Activated CD4-positive, alpha-beta T cell treated with anti-CD3 and anti-CD28 coated beads for 48 hours (primary cell): ENCODE data around the gene CTNNB1.

Source experiments
- DNase-seq: peaks from one replicate; pipeline ENCODE4 v3.0.0-alpha.2; 2020

CTNNB1 gene

GRCh38 chr3:41220906-41221677 is 21.8 kb downstream of the CTNNB1 start:
- DNase-seq: no peak

GRCh38 chr3:41222012-41222411 is 22.7 kb downstream of the CTNNB1 start:
- DNase-seq: no peak

GRCh38 chr3:41222501-41222900 is 23.2 kb downstream of the CTNNB1 start:
- no peak for DNase-seq

- DNase-seq: no peak
Observed at GRCh38 chr3:41223078-41223477, 23.8 kb downstream of the CTNNB1 start.

- no peak for DNase-seq
Observed at GRCh38 chr3:41223691-41224090, 24.4 kb downstream of the CTNNB1 start.

GRCh38 chr3:41224120-41224806 is 25.0 kb downstream of the CTNNB1 start:
- DNase-seq: no peak

- no peak for DNase-seq
Observed at GRCh38 chr3:41234823-41235721, 35.8 kb downstream of the CTNNB1 start.

GRCh38 chr3:41236228-41236627 is 36.9 kb downstream of the CTNNB1 start:
- DNase-seq: no peak

GRCh38 chr3:41237907-41238306 is 38.6 kb downstream of the CTNNB1 start:
- DNase-seq: no peak

- DNase-seq: no peak
Observed at GRCh38 chr3:41239587-41239986, 40.3 kb downstream of the CTNNB1 start.

- no peak for DNase-seq
Observed at GRCh38 chr3:41241161-41241560, 41.9 kb downstream of the CTNNB1 start.

GRCh38 chr3:41241800-41242571 is 42.7 kb downstream of the CTNNB1 start:
- no peak for DNase-seq

GRCh38 chr3:41243183-41243582 is 43.9 kb downstream of the CTNNB1 start:
- no peak for DNase-seq

- DNase-seq: no peak
Observed at GRCh38 chr3:41244620-41245336, 45.5 kb downstream of the CTNNB1 start.

GRCh38 chr3:41247055-41248004 is 48.0 kb downstream of the CTNNB1 start:
- DNase-seq: no peak

GRCh38 chr3:41248525-41248924 is 49.2 kb downstream of the CTNNB1 start:
- DNase-seq: no peak

GRCh38 chr3:41249318-41249717 is 50.0 kb downstream of the CTNNB1 start:
- no peak for DNase-seq

GRCh38 chr3:41250825-41251224 is 51.5 kb downstream of the CTNNB1 start:
- no peak for DNase-seq

GRCh38 chr3:41251593-41251992 is 52.3 kb downstream of the CTNNB1 start:
- DNase-seq: no peak

- DNase-seq: no peak
Observed at GRCh38 chr3:41258239-41258800, 59.0 kb downstream of the CTNNB1 start.
